HG02973 (cell line): ENCODE measurements around the gene ATP11A.
"Not testable (repeated sequence)": the region's sequence is repeated elsewhere in the genome, so short reads cannot be mapped to it uniquely, and the experiment has no call there.

Source experiments
- ATAC-seq: cut with Tn5 transposase; IDR thresholded peaks from one replicate; pipeline ENCODE4 v1.9.1; 2021; ENCODE audit warnings: moderate library complexity; ENCODE audit not compliant: unreplicated experiment

ATP11A gene

GRCh38 chr13:112835796-112836195, 146.0 kb downstream of the ATP11A start:
- ATAC-seq: no peak

- no peak for ATAC-seq
These were observed 147.1 kb downstream of the ATP11A start for GRCh38 chr13:112836940-112837339.

- no peak for ATAC-seq
These were observed 147.7 kb downstream of the ATP11A start for GRCh38 chr13:112837371-112838037.

GRCh38 chr13:112838038-112838841, 148.4 kb downstream of the ATP11A start:
- ATAC-seq: no peak

GRCh38 chr13:112838842-112839117, 148.9 kb downstream of the ATP11A start:
- no peak for ATAC-seq

GRCh38 chr13:112839356-112840105, 149.7 kb downstream of the ATP11A start:
- no peak for ATAC-seq

GRCh38 chr13:112840472-112841302, 150.8 kb downstream of the ATP11A start:
- no peak for ATAC-seq

- not testable (repeated sequence) for ATAC-seq
These were observed 151.6 kb downstream of the ATP11A start for GRCh38 chr13:112841303-112842015.

GRCh38 chr13:112842343-112842856, 152.6 kb downstream of the ATP11A start:
- no peak for ATAC-seq

GRCh38 chr13:112842931-112843391, 153.1 kb downstream of the ATP11A start:
- no peak for ATAC-seq

GRCh38 chr13:112843392-112844111, 153.7 kb downstream of the ATP11A start:
- no peak for ATAC-seq

- no peak for ATAC-seq
These were observed 154.6 kb downstream of the ATP11A start for GRCh38 chr13:112844411-112844810.

GRCh38 chr13:112844879-112845278, 155.0 kb downstream of the ATP11A start:
- ATAC-seq: no peak

GRCh38 chr13:112845511-112846144, 155.8 kb downstream of the ATP11A start:
- ATAC-seq: no peak

GRCh38 chr13:112846411-112847115, 156.7 kb downstream of the ATP11A start:
- no peak for ATAC-seq

GRCh38 chr13:112849500-112849899, 159.7 kb downstream of the ATP11A start:
- ATAC-seq: no peak

GRCh38 chr13:112850273-112850672, 160.4 kb downstream of the ATP11A start:
- no peak for ATAC-seq
